ENCODE measurements around the gene PRR22.
"Not testable (repeated sequence)": the region's sequence is repeated elsewhere in the genome, so short reads cannot be mapped to it uniquely, and the experiment has no call there.

The PRR22 gene

DNA sequence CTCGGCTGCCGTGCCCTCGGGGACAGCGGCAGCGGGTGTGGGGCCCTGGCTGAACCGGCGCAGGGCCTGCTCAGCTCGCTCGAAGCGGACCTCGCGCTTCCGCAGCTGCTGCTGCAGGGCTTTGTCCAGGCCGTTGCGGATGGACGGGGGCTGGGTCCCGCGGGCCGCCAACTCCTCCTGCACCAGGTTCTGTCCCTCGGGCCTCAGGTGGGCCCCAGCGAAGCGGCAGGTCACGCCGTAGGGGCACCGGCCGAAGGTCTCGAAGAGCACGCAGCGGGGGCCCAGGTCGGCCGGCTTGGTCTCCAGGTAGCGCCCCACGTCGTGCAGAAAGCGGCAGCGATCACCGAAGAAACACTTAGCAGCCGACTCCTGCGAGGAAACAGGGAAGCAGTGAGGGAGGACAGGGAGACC, 4.8 kb upstream of the PRR22 start:
- peaks cover 6% of the 10 kb centered on the region for H3K4me1 ChIP-seq (ENCODE audit: control insufficient read depth, insufficient read depth, low read length)
- H3K36me3 ChIP-seq (ENCODE audit: control insufficient read depth in 2 of 2, insufficient read depth in 2 of 2, low read length in 2 of 2) = peaks cover 35 to 39% of the 10 kb centered on the region in 2 donors
- no peak overlapping the region for H3K27ac ChIP-seq (ENCODE audit: low read length)
- no peak overlapping the region for H3K9ac ChIP-seq (ENCODE audit: low read length in 2 of 2)
- H3K9me3 ChIP-seq (ENCODE audit: control insufficient read depth in 2 of 2, low read length in 2 of 2) = no peaks in the 10 kb centered on the region
- H3K4me3 ChIP-seq (ENCODE audit: low read length in 2 of 2) = no peak overlapping the region
- no peaks in the 10 kb centered on the region for H3K27me3 ChIP-seq (ENCODE audit: control insufficient read depth in 1 of 2, insufficient read depth in 2 of 2, low read length in 2 of 2)

DNA sequence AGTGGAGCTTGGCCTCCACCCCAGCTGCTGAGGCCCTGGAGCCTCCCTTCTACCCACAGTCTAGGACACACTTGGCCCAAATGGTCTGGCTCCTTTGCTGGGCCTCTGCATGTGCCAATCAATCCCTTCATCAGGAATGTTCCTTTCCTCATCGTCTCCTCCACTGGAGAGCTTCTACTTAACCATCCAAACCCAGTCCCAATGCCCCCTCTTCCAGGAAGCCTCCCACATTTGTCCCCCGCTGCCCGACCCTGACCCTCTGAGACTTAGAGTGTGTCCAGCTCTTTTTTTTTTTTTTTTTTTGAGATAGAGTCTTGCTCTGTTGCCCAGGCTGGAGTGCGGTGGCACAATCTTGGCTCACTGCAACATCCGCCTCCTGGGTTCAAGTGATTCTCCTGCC, 3.9 kb upstream of the PRR22 start:
- Histone ChIP-seq H3K4me1 (ENCODE audit: control insufficient read depth, insufficient read depth, low read length) (peaks cover 6% of the 10 kb centered on the region), H3K9me3 (ENCODE audit: control insufficient read depth in 2 of 2, low read length in 2 of 2) (no peaks in the 10 kb centered on the region), H3K4me3 (ENCODE audit: low read length in 2 of 2) (no peak overlapping the region), H3K27me3 (ENCODE audit: control insufficient read depth in 1 of 2, insufficient read depth in 2 of 2, low read length in 2 of 2) (no peaks in the 10 kb centered on the region), H3K9ac (ENCODE audit: low read length in 2 of 2) (no peak overlapping the region), H3K27ac (ENCODE audit: low read length) (no peak overlapping the region), H3K36me3 (ENCODE audit: control insufficient read depth in 2 of 2, insufficient read depth in 2 of 2, low read length in 2 of 2) (peaks cover 35 to 41% of the 10 kb centered on the region in 2 donors)

DNA sequence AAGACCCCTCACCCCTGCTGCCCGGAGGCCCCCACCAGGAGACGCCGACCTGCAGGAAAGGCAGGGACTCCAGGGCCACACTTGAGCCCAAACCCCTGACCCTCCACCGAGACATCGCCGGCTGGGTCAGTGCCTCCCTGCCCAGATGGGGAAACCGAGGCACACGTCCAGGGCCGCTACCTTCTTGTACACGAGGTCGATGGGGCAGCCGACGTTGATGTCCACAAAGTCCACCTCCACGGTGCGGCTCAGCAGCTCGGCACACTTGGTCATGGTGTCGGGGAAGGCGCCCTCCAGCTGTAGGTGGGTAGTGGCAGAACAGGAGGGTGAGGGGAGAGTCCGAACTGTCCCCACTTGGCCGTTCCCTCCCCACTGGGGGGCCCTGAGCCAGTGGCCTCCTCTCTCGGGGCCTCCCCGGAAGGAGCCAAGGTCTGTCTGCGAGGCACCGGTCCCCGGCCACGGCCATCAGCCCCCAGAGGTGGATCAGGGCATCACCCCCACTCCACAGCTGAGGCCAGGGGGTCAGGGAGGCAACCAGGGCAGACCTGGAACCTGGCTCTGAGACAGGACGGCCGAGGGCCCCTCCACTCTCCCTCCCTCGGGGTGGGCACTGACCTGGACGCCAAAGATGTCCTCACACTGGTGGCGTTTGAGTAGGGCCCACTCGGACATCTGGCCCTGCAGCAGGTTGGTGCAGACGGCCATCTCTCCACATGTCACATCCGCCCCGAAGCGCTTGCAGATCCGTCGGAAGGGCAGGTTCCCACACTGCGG, 3.0 kb upstream of the PRR22 start:
- Histone ChIP-seq H3K9me3 (ENCODE audit: control insufficient read depth in 2 of 2, low read length in 2 of 2) (no peaks in the 10 kb centered on the region), H3K9ac (ENCODE audit: low read length in 2 of 2) (no peak overlapping the region), H3K4me1 (ENCODE audit: control insufficient read depth, insufficient read depth, low read length) (peaks cover 6% of the 10 kb centered on the region), H3K4me3 (ENCODE audit: low read length in 2 of 2) (no peak overlapping the region), H3K36me3 (ENCODE audit: control insufficient read depth in 2 of 2, insufficient read depth in 2 of 2, low read length in 2 of 2) (peaks cover 35 to 41% of the 10 kb centered on the region in 2 donors), H3K27me3 (ENCODE audit: control insufficient read depth in 1 of 2, insufficient read depth in 2 of 2, low read length in 2 of 2) (no peaks in the 10 kb centered on the region), H3K27ac (ENCODE audit: low read length) (no peak overlapping the region)

DNA sequence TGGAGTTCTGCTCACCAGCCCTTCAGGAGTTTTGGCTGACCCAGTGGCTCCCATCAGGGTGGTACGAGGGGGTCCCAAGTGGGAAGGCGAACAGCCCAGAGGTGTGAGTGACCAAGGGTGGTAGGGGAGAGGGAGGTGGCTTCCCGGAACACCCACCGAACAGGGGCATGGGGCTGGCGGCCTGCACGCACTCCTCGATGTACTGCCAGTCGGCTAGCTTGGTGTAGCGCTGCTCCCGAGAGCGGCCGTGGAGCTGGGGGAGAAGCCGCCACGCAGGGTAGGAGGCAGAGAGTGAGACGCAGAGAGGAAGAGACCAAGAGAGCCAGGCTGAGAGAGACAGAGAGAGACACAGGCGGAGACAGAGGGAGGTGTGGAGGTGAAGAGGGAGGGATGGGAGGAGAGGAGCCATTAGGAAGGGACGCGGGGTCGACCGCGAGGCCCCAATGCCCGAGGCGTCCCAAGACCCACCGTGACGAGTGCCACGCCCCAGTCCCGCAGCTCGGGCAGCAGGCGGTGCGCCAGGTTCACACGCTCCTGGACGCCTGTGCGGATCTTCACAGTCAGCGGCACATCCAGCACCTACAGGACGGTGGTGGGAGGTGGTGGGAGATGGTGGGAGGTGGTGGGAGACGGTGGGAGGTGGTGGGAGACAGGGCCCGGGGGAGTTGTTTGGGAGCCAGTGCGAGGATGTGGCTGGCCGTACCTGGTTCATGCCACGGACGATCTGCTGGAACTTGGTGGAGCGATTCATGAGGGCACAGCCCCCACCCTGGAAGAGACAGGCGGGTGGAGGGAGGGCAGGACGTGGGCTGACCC, 2.3 kb upstream of the PRR22 start:
- no peak overlapping the region for H3K4me3 ChIP-seq (ENCODE audit: low read length in 2 of 2)
- H3K9me3 ChIP-seq (ENCODE audit: control insufficient read depth in 2 of 2, low read length in 2 of 2) = no peaks in the 10 kb centered on the region
- H3K4me1 ChIP-seq (ENCODE audit: control insufficient read depth, insufficient read depth, low read length) = peaks cover 6% of the 10 kb centered on the region
- peaks cover 35 to 41% of the 10 kb centered on the region in 2 donors for H3K36me3 ChIP-seq (ENCODE audit: control insufficient read depth in 2 of 2, insufficient read depth in 2 of 2, low read length in 2 of 2)
- no peak overlapping the region for H3K9ac ChIP-seq (ENCODE audit: low read length in 2 of 2)
- no peaks in the 10 kb centered on the region for H3K27me3 ChIP-seq (ENCODE audit: control insufficient read depth in 1 of 2, insufficient read depth in 2 of 2, low read length in 2 of 2)
- no peak overlapping the region for H3K27ac ChIP-seq (ENCODE audit: low read length)

DNA sequence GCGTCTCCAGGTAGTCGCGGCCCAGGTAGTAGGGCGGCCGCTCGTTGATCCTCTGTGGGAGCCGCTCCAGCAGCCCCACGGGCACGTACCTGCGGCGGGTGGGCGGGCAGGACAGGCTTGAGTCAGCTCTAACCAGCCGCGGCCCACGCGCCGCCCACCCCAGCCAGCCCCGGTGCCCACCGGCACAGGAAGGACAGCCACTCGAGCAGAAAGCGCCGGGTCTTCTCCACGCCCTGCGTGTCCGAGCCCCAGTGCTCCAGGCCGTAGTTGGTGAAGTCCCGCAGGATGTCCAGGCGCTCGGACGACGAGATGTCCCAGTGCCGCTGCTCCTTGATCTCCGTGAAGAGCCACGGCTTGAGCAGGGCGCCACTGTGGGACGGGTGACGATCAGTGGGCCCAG, 877 bp upstream of the PRR22 start:
- Histone ChIP-seq H3K36me3 (ENCODE audit: control insufficient read depth in 2 of 2, insufficient read depth in 2 of 2, low read length in 2 of 2) (peaks cover 35 to 41% of the 10 kb centered on the region in 2 donors), H3K27ac (ENCODE audit: low read length) (no peak overlapping the region), H3K4me1 (ENCODE audit: control insufficient read depth, insufficient read depth, low read length) (peaks cover 5% of the 10 kb centered on the region), H3K9me3 (ENCODE audit: control insufficient read depth in 2 of 2, low read length in 2 of 2) (no peaks in the 10 kb centered on the region), H3K4me3 (ENCODE audit: low read length in 2 of 2) (no peak overlapping the region), H3K27me3 (ENCODE audit: control insufficient read depth in 1 of 2, insufficient read depth in 2 of 2, low read length in 2 of 2) (no peaks in the 10 kb centered on the region), H3K9ac (ENCODE audit: low read length in 2 of 2) (no peak overlapping the region)

DNA sequence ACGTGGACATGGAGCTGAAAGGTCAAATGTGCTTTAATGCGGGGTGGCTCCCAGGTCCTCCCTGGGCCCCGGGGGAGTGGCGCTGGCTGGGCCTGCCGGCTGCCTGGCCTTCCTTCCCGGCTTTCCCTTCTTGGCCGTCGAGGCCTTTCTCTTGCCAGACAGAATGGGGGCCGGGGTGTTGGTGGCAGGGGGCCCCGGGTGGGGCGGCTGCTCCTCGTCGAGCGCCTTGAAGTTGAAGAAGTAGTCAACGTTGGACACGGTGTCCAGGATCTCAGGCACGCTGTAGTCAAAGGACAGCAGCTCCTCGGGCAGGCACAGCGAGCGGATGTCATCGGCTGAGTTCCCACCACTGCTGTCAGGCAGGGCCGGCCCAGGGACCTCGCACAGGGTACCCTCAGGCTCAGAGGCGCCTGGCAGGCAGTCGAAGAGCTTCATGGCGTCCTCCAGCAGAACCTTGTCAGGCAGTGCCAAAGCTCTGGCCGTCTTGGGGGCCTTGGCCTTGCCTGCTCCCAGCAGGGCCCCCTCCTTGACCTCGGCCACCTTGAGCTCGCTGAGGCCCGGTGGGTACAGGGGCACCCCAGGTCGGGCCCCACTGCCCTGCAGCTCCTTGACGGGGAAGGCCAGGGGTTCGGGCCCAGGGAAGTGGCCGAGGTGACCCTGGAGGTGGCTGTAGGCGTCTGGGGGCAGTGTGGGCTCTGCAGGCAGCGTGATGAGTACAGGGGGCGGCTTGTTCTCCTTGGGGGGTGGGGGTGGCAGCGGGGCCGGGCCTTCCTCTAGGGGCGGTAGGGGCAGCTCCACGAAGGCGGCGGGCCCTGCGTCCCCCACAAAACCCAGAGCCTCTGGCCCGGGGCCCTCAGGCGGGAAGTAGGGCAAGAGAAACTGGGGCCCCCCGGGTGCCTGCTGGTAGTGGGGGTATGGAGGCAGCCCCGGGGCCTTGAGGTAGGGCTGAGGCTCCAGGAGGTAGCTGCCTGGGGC, 1.3 kb downstream of the PRR22 start:
- Histone ChIP-seq H3K27me3 (ENCODE audit: control insufficient read depth in 1 of 2, insufficient read depth in 2 of 2, low read length in 2 of 2) (no peaks in the 10 kb centered on the region), H3K9me3 (ENCODE audit: control insufficient read depth in 2 of 2, low read length in 2 of 2) (no peaks in the 10 kb centered on the region), H3K36me3 (ENCODE audit: control insufficient read depth in 2 of 2, insufficient read depth in 2 of 2, low read length in 2 of 2) (peaks cover 24 to 32% of the 10 kb centered on the region in 2 donors), H3K4me3 (ENCODE audit: low read length in 2 of 2) (no peak overlapping the region), H3K27ac (ENCODE audit: low read length) (no peak overlapping the region), H3K4me1 (ENCODE audit: control insufficient read depth, insufficient read depth, low read length) (no peaks in the 10 kb centered on the region), H3K9ac (ENCODE audit: low read length in 2 of 2) (no peak overlapping the region)

DNA sequence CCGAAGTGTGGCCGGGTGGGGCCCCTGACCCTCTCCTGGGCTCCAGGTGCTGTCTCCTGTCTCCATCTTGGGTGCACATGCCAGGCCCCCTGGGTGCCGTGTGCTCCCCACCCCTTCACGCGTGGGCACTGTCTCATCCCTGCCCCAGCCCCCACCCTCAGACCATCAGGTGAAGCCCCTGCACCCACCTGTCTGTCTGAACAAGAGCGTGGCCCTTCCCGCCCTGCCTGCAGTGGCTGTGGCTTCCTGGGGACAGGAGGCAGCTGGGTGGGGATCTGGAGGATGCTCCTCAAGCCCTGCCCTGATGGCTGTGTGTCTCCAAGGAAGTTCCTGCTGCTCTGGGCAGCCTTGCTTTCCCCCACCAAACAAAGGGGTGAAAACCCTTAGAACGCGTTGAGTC, 2.2 kb downstream of the PRR22 start:
- H3K9me3 ChIP-seq (ENCODE audit: control insufficient read depth in 2 of 2, low read length in 2 of 2) = no peaks in the 10 kb centered on the region
- H3K9ac ChIP-seq (ENCODE audit: low read length in 2 of 2) = no peak overlapping the region
- no peaks in the 10 kb centered on the region for H3K27me3 ChIP-seq (ENCODE audit: control insufficient read depth in 1 of 2, insufficient read depth in 2 of 2, low read length in 2 of 2)
- H3K36me3 ChIP-seq (ENCODE audit: control insufficient read depth in 2 of 2, insufficient read depth in 2 of 2, low read length in 2 of 2) = peaks cover 15 to 23% of the 10 kb centered on the region in 2 donors
- no peak overlapping the region for H3K27ac ChIP-seq (ENCODE audit: low read length)
- H3K4me1 ChIP-seq (ENCODE audit: control insufficient read depth, insufficient read depth, low read length) = no peaks in the 10 kb centered on the region
- H3K4me3 ChIP-seq (ENCODE audit: low read length in 2 of 2) = no peak overlapping the region

DNA sequence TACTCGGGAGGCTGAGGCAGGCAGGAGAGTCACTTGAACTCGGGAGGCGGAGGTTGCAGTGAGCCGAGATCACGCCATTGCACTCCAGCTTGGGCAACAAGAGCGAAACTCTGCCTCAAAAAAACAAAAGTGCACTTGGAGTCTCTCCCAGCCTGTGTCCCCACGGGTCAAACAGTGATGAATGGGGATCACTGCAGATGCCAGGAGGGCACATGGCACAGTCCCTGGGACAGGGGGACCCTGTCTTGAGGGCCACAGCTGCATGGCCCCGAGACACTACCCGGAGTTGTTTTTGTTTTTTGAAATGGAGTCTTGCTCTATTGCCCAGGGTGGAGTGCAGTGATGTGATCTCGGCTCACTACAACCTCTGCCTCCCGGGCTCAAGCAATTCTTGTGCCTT, 3.6 kb downstream of the PRR22 start:
- H3K36me3 ChIP-seq (ENCODE audit: control insufficient read depth in 2 of 2, insufficient read depth in 2 of 2, low read length in 2 of 2) = peaks cover 3 to 10% of the 10 kb centered on the region in 2 donors
- not testable (repeated sequence) for H3K9me3 ChIP-seq (ENCODE audit: control insufficient read depth in 2 of 2, low read length in 2 of 2); H3K4me1 ChIP-seq (ENCODE audit: control insufficient read depth, insufficient read depth, low read length); H3K4me3 ChIP-seq (ENCODE audit: low read length in 2 of 2); H3K27me3 ChIP-seq (ENCODE audit: control insufficient read depth in 1 of 2, insufficient read depth in 2 of 2, low read length in 2 of 2); H3K9ac ChIP-seq (ENCODE audit: low read length in 2 of 2); H3K27ac ChIP-seq (ENCODE audit: low read length)

DNA sequence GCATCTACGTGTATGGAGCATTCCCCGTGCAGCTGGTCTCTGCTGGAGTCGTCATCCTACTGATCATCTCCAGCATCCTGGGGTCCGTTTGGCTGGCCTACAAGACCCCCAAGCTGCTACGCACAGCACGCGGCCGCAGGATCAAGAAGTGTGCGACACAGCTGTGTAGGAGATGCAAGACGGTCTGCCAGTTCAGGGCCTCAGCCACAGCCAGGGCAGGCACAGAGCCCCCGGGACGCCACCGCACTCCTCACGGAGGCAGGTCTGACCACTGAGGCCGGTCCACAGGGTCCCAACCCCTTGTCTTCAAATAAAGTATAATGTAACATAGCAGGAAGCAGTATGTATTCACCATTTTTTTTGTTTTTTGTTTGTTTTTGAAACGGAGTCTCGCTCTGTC, 6.1 kb downstream of the PRR22 start:
- Histone ChIP-seq H3K27ac (ENCODE audit: low read length) (no peak overlapping the region), H3K9ac (ENCODE audit: low read length in 2 of 2) (no peak overlapping the region), H3K4me1 (ENCODE audit: control insufficient read depth, insufficient read depth, low read length) (no peaks in the 10 kb centered on the region), H3K36me3 (ENCODE audit: control insufficient read depth in 2 of 2, insufficient read depth in 2 of 2, low read length in 2 of 2) (no peaks in the 10 kb centered on the region), H3K4me3 (ENCODE audit: low read length in 2 of 2) (no peak overlapping the region), H3K27me3 (ENCODE audit: control insufficient read depth in 1 of 2, insufficient read depth in 2 of 2, low read length in 2 of 2) (no peaks in the 10 kb centered on the region), H3K9me3 (ENCODE audit: control insufficient read depth in 2 of 2, low read length in 2 of 2) (no peaks in the 10 kb centered on the region)

DNA sequence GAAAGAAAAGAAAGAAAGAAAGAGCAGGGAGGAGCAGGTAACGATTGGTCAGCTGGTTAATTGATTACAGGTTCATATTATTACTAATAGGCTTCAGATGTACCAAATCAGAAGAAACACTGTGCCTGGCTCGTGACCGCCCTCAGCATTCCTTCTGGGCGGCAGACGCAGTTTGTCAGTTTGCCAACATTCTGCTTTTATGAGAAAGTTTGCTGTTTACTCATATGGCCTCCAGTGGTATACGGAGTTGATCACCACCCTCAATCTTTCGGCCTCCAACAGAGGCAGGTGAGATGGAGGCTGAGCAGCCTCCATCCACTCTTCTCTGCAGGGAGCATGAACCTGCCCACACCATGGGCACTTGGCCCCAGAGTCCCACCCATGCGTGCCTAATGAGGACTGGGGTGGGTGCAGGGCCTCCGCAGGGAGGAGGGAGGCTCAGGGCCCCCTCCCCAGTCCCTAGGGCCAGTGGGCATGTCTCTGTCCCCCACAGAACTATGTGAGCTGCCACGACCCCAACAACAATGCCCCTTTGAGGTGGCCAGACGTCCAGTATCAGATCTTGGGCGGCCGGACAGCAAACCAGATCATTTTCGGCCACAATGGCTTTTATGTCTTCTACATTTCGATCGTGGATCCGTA, 8.8 kb downstream of the PRR22 start:
- Histone ChIP-seq H3K9ac (ENCODE audit: low read length in 2 of 2) (no peak overlapping the region), H3K9me3 (ENCODE audit: control insufficient read depth in 2 of 2, low read length in 2 of 2) (no peaks in the 10 kb centered on the region), H3K36me3 (ENCODE audit: control insufficient read depth in 2 of 2, insufficient read depth in 2 of 2, low read length in 2 of 2) (no peaks in the 10 kb centered on the region), H3K27me3 (ENCODE audit: control insufficient read depth in 1 of 2, insufficient read depth in 2 of 2, low read length in 2 of 2) (peaks cover 0 to 2% of the 10 kb centered on the region in 2 donors), H3K4me1 (ENCODE audit: control insufficient read depth, insufficient read depth, low read length) (no peaks in the 10 kb centered on the region), H3K4me3 (ENCODE audit: low read length in 2 of 2) (no peak overlapping the region), H3K27ac (ENCODE audit: low read length) (no peak overlapping the region)
